ENCODE measurements around the gene NGEF. TPM values are rescaled to one million over a fixed set of nuclear protein-coding genes. Genes with fewer than 3 reads are reported as not detected.

NGEF gene
- total and polyA plus RNA-seq, 10 of the 15 experiments (the other 5 are each of a cell fraction or from before 2014, with no cell fraction given) = 0.12 TPM; not detected in 9

- TF ChIP-seq ELK1 (IDR thresholded peaks at IDR 0.05; ENCODE audit: low read depth, low read length) (no peak), FOXK2 (IDR thresholded peaks at IDR 0.05) (no peak), BMI1 (IDR thresholded peaks at IDR 0.05; ENCODE audit: borderline replicate concordance) (0 out of 2 replicates have a peak, but pooled peaks have one; percentile 34), SMC3 (IDR thresholded peaks at IDR 0.05; ENCODE audit: borderline replicate concordance, low read length) (no peak), STAT1 (conservative IDR thresholded peaks at IDR 0.05) (no peak), DPF2 (IDR thresholded peaks at IDR 0.05) (0 out of 2 replicates have a peak, but pooled peaks have one; percentile 26)
These were observed 174.6 kb downstream of the NGEF start (continued) for GRCh38 chr2:232838406-232838874.

GRCh38 chr2:232836934-232837333, 176.1 kb downstream of the NGEF start:
- no peak for FAIRE-seq
- DNase-seq (ENCODE audit: low read depth, low spot score) = no peak
- CTCF ChIA-PET = interaction anchor here (0.8 to 1.8 kb wide), 3 partner anchors 27 to 395 kb away, joined by 4 to 5 read pairs (median 4); no protein-coding TSS in a partner anchor
- Histone ChIP-seq H3K9ac (ENCODE audit: control insufficient read depth, insufficient read depth, low read length) (no peak overlapping the region), H3K9me3 (replicated peaks; ENCODE audit: control insufficient read depth, insufficient read depth, low read length) (no peaks in the 10 kb centered on the region), H3K79me2 (ENCODE audit: control insufficient read depth, insufficient read depth, low read length) (no peaks in the 10 kb centered on the region; the same call in 1 of the 2 replicates), H3K27me3 (replicated peaks in 1 of 2; ENCODE audit: control insufficient read depth in 2 of 2, insufficient read depth in 2 of 2, low read length in 1 of 2) (no peaks in the 10 kb centered on the region), H3K4me1 (ENCODE audit: control insufficient read depth, insufficient read depth, low read length) (peaks cover 15% of the 10 kb centered on the region), H4K20me1 (ENCODE audit: control insufficient read depth, insufficient read depth) (no peaks in the 10 kb centered on the region), H3K27ac (ENCODE audit: control insufficient read depth, insufficient read depth) (no peak overlapping the region), H3K36me3 (ENCODE audit: control insufficient read depth in 2 of 2, insufficient read depth in 2 of 2, low read length in 1 of 2) (peaks cover 10 to 31% of the 10 kb centered on the region in 2 experiments), H3K4me2 (ENCODE audit: control insufficient read depth, insufficient read depth) (no peak overlapping the region), H3K4me3 (no peak overlapping the region), H2AFZ (ENCODE audit: control insufficient read depth, low read depth, low read length) (no peak overlapping the region)
- RAD21 ChIA-PET (ENCODE audit: unreplicated experiment) = no interaction called here
- POLR2A ChIA-PET = interaction anchor here (1.5 kb wide), 1 partner anchor 10 kb away, joined by 3 read pairs; no protein-coding TSS in a partner anchor
- no TSS peak for BruUV-seq (replicated peaks)
- ATAC-seq = no peak
- TF ChIP-seq RELA (IDR thresholded peaks at IDR 0.05; ENCODE audit: borderline replicate concordance, partially characterized antibody) = no peak
- no peak for TF ChIP-seq IRF5 (IDR thresholded peaks at IDR 0.05; ENCODE audit: borderline replicate concordance)
- no peak for TF ChIP-seq E4F1 (IDR thresholded peaks at IDR 0.05; ENCODE audit: borderline replicate concordance, partially characterized antibody)
- TF ChIP-seq PML (IDR thresholded peaks at IDR 0.05; ENCODE audit: low read length) = no peak
- TF ChIP-seq RCOR1 (conservative IDR thresholded peaks at IDR 0.05; ENCODE audit: low read depth, low read length) = no peak
- no peak for TF ChIP-seq CHD4 (IDR thresholded peaks at IDR 0.05)
- no peak for TF ChIP-seq CHD2 (IDR thresholded peaks at IDR 0.05; ENCODE audit: borderline replicate concordance, low read depth, low read length)
- no peak for TF ChIP-seq MTA3 (IDR thresholded peaks at IDR 0.05; ENCODE audit: borderline replicate concordance, low read length)
- no peak for TF ChIP-seq STAT3 (IDR thresholded peaks at IDR 0.05; ENCODE audit: low read depth, low read length)
- TF ChIP-seq NKRF (conservative IDR thresholded peaks at IDR 0.05) = no peak
- TF ChIP-seq SMAD5 (IDR thresholded peaks at IDR 0.05; ENCODE audit: low read depth) = no peak
- in situ Hi-C loops (cut with MboI) = no loop called here
- intact Hi-C loops (cut with micrococcal nuclease; ENCODE audit: unreplicated experiment) = no loop called here
- SMC1A ChIA-PET (ENCODE audit: uncharacterized antibody, unreplicated experiment) = interaction anchor here (1.1 to 1.6 kb wide), 6 partner anchors 12 to 263 kb away, joined by 3 to 4 read pairs (median 3); no protein-coding TSS in a partner anchor
- WGBS (ENCODE audit: insufficient coverage, insufficient replicate concordance, low lambda C conversion rate, missing lambda C conversion rate) = 92% methylated on average over 4 of the region's 4 CpGs
